CD4-positive, alpha-beta T cell (primary cell): Measurements from ENCODE around the gene NR4A3. TPM values are rescaled to one million over a fixed set of nuclear protein-coding genes. Genes with fewer than 3 reads are reported as not detected.

Experiments
- ATAC-seq: fragments of 200-7000 bp; cut with Tn5 transposase; one replicate; pipeline ENCODE4 v1.10.0; 2022; ENCODE audit warnings: mild to moderate bottlenecking; ENCODE audit not compliant: poor library complexity
- CTCF ChIA-PET: fragments of 350-600 bp; sonication (Branson Sonifier 250); formaldehyde crosslinking; loops from one replicate; lab custom pipeline; 2021; ENCODE audit warnings: antibody characterized with exemption, inconsistent platforms; lab: Charles Lee
- POLR2A ChIA-PET: fragments of 350-600 bp; sonication (Branson Sonifier 250); formaldehyde crosslinking; loops from one replicate; lab custom pipeline; 2021; ENCODE audit warnings: antibody characterized with exemption, inconsistent platforms; lab: Charles Lee
- DNase-seq, 14 experiments: peaks; one replicate each; pipeline ENCODE4 v3.0.0-alpha.2; 2013 to 2020; ENCODE audit warnings: mixed read lengths in 2 of 14
- H3K27ac ChIP-seq, 2 donors: one replicate each; pipeline versions ENCODE4 v1.5.1 to v1.7.0; 2013; ENCODE audit warnings: low read length in 2 of 2, low read depth in 1 of 2, mild to moderate bottlenecking in 1 of 2
- H3K27me3 ChIP-seq, 2 experiments: 1 replicate in 1 of 2; 2 replicates in 1 of 2; pipeline versions ENCODE4 v1.6.1 to v1.7.0; 2013; ENCODE audit warnings: low read length in 2 of 2, control low read depth in 1 of 2, mild to moderate bottlenecking in 1 of 2, moderate library complexity in 1 of 2; ENCODE audit not compliant: insufficient read depth in 2 of 2, control insufficient read depth in 1 of 2
- H3K36me3 ChIP-seq: one replicate; pipeline ENCODE4 v1.6.1; 2013; ENCODE audit warnings: low read length, control low read depth; ENCODE audit not compliant: insufficient read depth
- H3K4me1 ChIP-seq: one replicate; pipeline ENCODE4 v1.6.1; 2013; ENCODE audit warnings: low read length, control low read depth; ENCODE audit not compliant: insufficient read depth
- H3K4me3 ChIP-seq: one replicate; pipeline ENCODE4 v1.5.1; 2013; ENCODE audit warnings: mild to moderate bottlenecking, low read length, moderate library complexity
- H3K9me3 ChIP-seq, 2 experiments: 1 replicate in 1 of 2; 2 replicates in 1 of 2; pipeline versions ENCODE4 v1.6.1 to v1.7.0; 2013; ENCODE audit warnings: low read length in 2 of 2, mild to moderate bottlenecking in 2 of 2, control low read depth in 1 of 2, moderate library complexity in 1 of 2; ENCODE audit not compliant: control insufficient read depth in 1 of 2, insufficient read depth in 1 of 2
- H3K27ac Mint-ChIP-seq: one replicate; pipeline ENCODE4 v1.8.0; 2020; ENCODE audit warnings: mixed read lengths
- H3K27me3 Mint-ChIP-seq: one replicate; pipeline ENCODE4 v1.8.0; 2021; ENCODE audit warnings: mixed read lengths
- H3K36me3 Mint-ChIP-seq: one replicate; pipeline ENCODE4 v1.8.0; 2021; ENCODE audit warnings: low read depth, mixed read lengths
- H3K4me1 Mint-ChIP-seq: one replicate; pipeline ENCODE4 v1.8.0; 2021; ENCODE audit warnings: low read depth, mixed read lengths
- H3K4me3 Mint-ChIP-seq: one replicate; pipeline ENCODE4 v1.8.0; 2020; ENCODE audit warnings: mild to moderate bottlenecking, mixed read lengths
- H3K9me3 Mint-ChIP-seq: one replicate; pipeline ENCODE4 v1.8.0; 2020; ENCODE audit warnings: mixed read lengths
- CTCF ChIP-seq: fragments of 200-600 bp; IDR thresholded peaks from one replicate; pipeline ENCODE4 v1.8.0; 2022; ENCODE audit warnings: antibody characterized with exemption, mild to moderate bottlenecking
- intact Hi-C, 2 experiments: fragments of 100-400 bp; cut with DNase I in 1 of 2; cut with micrococcal nuclease in 1 of 2; formaldehyde crosslinking; loops; one replicate each; pipeline versions ENCODE4 v1.15.1 to v1.9.0; 2023 to 2025; cut with DNase I, micrococcal nuclease
- total RNA-seq, 174 experiments: library from RNA in 2 of 174; stranded (reverse) in 2 of 174; gene quantifications; one replicate each; pipeline ENCODE4 v1.2.3 and lab custom pipeline; 2021 to 2026

NR4A3 gene
- total RNA-seq, 2 experiments from 2014 or later, result 42.4 to 44.6 TPM

GRCh38 chr9:99820685-99821395 is 845 bp upstream of the NR4A3 start:
- ChIA-PET POLR2A (interaction anchor here (1.2 to 4.8 kb wide), 5 partner anchors 85 to 599 kb away, joined by 3 to 49 read pairs (median 5); partner anchors contain the start of genes ALG2, SEC61B, STX17 and TEX10), CTCF (interaction anchor here (1.6 kb wide), 1 partner anchor 86 kb away, joined by 6 read pairs; the partner anchor contains the start of gene STX17)
- intact Hi-C loops, result loop anchor here (1.0 to 10.0 kb wide), 7 partner anchors 85 to 1714 kb away; partner anchors contain the start of genes ERP44 (in 2 of the 2), INVS (in 2 of the 2), ANKS6 (in 1 of the 2) and RNF20 (in 1 of the 2)
- Mint-ChIP-seq H3K9me3 (no peaks in the 10 kb centered on the region), H3K27ac (peak overlapping the region; percentile 96), H3K4me3 (peak overlapping the region; percentile 100), H3K4me1 (peaks cover 65% of the 10 kb centered on the region), H3K36me3 (peaks cover 44% of the 10 kb centered on the region), H3K27me3 (peaks cover 54% of the 10 kb centered on the region)
- H3K27me3 ChIP-seq, result peaks cover 37 to 40% of the 10 kb centered on the region in 2 experiments
- H3K9me3 ChIP-seq, result peaks cover 0 to 16% of the 10 kb centered on the region in 2 experiments
- peaks cover 66% of the 10 kb centered on the region for H3K4me1 ChIP-seq
- DNase-seq, result peak in 12 of 14 experiments; percentile 16 to 82 (median 42)
- TF ChIP-seq CTCF, result no peak
- peak; percentile 4 for ATAC-seq
- peak overlapping the region; percentile 79 to 89 for H3K27ac ChIP-seq
- no peaks in the 10 kb centered on the region for H3K36me3 ChIP-seq
- peak overlapping the region; percentile 82 for H3K4me3 ChIP-seq

GRCh38 chr9:99822109-99822805 is 572 bp downstream of the NR4A3 start:
- Histone ChIP-seq H3K27ac (peak overlapping the region; percentile 19 to 79), H3K9me3 (peaks cover 0 to 16% of the 10 kb centered on the region in 2 experiments), H3K4me3 (peak overlapping the region; percentile 82), H3K4me1 (peaks cover 67% of the 10 kb centered on the region), H3K27me3 (peaks cover 41 to 43% of the 10 kb centered on the region in 2 experiments), H3K36me3 (no peaks in the 10 kb centered on the region)
- Mint-ChIP-seq H3K4me1 (peaks cover 68% of the 10 kb centered on the region), H3K9me3 (no peaks in the 10 kb centered on the region), H3K27ac (peak overlapping the region; percentile 96), H3K27me3 (peaks cover 64% of the 10 kb centered on the region), H3K36me3 (peaks cover 44% of the 10 kb centered on the region), H3K4me3 (peak overlapping the region; percentile 100)
- ATAC-seq, result no peak
- intact Hi-C loops, result loop anchor here in 1 of 2 experiments (5.0 to 10.0 kb wide), 5 partner anchors 275 to 1713 kb away; partner anchors contain the start of genes ANKS6, ERP44, INVS and RNF20
- TF ChIP-seq CTCF, result no peak
- peak in 13 of 14 experiments; percentile 23 to 83 (median 55) for DNase-seq
- ChIA-PET CTCF (interaction anchor here (1.0 to 1.7 kb wide), 2 partner anchors 84 to 185 kb away, joined by 6 to 7 read pairs; partner anchors contain the start of gene STX17), POLR2A (interaction anchor here (0.8 to 4.8 kb wide), 4 partner anchors 9 to 600 kb away, joined by 3 to 49 read pairs (median 6); partner anchors contain the start of genes ALG2, SEC61B, STX17 and TEX10)
